CD4-positive, alpha-beta T cell (primary cell): Measurements from ENCODE around the gene LINGO1. TPM values are rescaled to one million over a fixed set of nuclear protein-coding genes. Genes with fewer than 3 reads are reported as not detected.

Experiments used
- ATAC-seq: fragments of 200-7000 bp; cut with Tn5 transposase; one replicate; pipeline ENCODE4 v1.10.0; 2022; ENCODE audit warnings: mild to moderate bottlenecking; ENCODE audit not compliant: poor library complexity
- CTCF ChIA-PET: fragments of 350-600 bp; sonication (Branson Sonifier 250); formaldehyde crosslinking; loops from one replicate; lab custom pipeline; 2021; ENCODE audit warnings: antibody characterized with exemption, inconsistent platforms; lab: Charles Lee
- POLR2A ChIA-PET: fragments of 350-600 bp; sonication (Branson Sonifier 250); formaldehyde crosslinking; loops from one replicate; lab custom pipeline; 2021; ENCODE audit warnings: antibody characterized with exemption, inconsistent platforms; lab: Charles Lee
- DNase-seq, 14 experiments: peaks; one replicate each; pipeline ENCODE4 v3.0.0-alpha.2; 2013 to 2020; ENCODE audit warnings: mixed read lengths in 2 of 14
- H3K27ac ChIP-seq, 2 donors: one replicate each; pipeline versions ENCODE4 v1.5.1 to v1.7.0; 2013; ENCODE audit warnings: low read length in 2 of 2, low read depth in 1 of 2, mild to moderate bottlenecking in 1 of 2
- H3K27me3 ChIP-seq, 2 experiments: 1 replicate in 1 of 2; 2 replicates in 1 of 2; pipeline versions ENCODE4 v1.6.1 to v1.7.0; 2013; ENCODE audit warnings: low read length in 2 of 2, control low read depth in 1 of 2, mild to moderate bottlenecking in 1 of 2, moderate library complexity in 1 of 2; ENCODE audit not compliant: insufficient read depth in 2 of 2, control insufficient read depth in 1 of 2
- H3K36me3 ChIP-seq: one replicate; pipeline ENCODE4 v1.6.1; 2013; ENCODE audit warnings: low read length, control low read depth; ENCODE audit not compliant: insufficient read depth
- H3K4me1 ChIP-seq: one replicate; pipeline ENCODE4 v1.6.1; 2013; ENCODE audit warnings: low read length, control low read depth; ENCODE audit not compliant: insufficient read depth
- H3K4me3 ChIP-seq: one replicate; pipeline ENCODE4 v1.5.1; 2013; ENCODE audit warnings: mild to moderate bottlenecking, low read length, moderate library complexity
- H3K9me3 ChIP-seq, 2 experiments: 1 replicate in 1 of 2; 2 replicates in 1 of 2; pipeline versions ENCODE4 v1.6.1 to v1.7.0; 2013; ENCODE audit warnings: low read length in 2 of 2, mild to moderate bottlenecking in 2 of 2, control low read depth in 1 of 2, moderate library complexity in 1 of 2; ENCODE audit not compliant: control insufficient read depth in 1 of 2, insufficient read depth in 1 of 2
- H3K27ac Mint-ChIP-seq: one replicate; pipeline ENCODE4 v1.8.0; 2020; ENCODE audit warnings: mixed read lengths
- H3K27me3 Mint-ChIP-seq: one replicate; pipeline ENCODE4 v1.8.0; 2021; ENCODE audit warnings: mixed read lengths
- H3K36me3 Mint-ChIP-seq: one replicate; pipeline ENCODE4 v1.8.0; 2021; ENCODE audit warnings: low read depth, mixed read lengths
- H3K4me1 Mint-ChIP-seq: one replicate; pipeline ENCODE4 v1.8.0; 2021; ENCODE audit warnings: low read depth, mixed read lengths
- H3K4me3 Mint-ChIP-seq: one replicate; pipeline ENCODE4 v1.8.0; 2020; ENCODE audit warnings: mild to moderate bottlenecking, mixed read lengths
- H3K9me3 Mint-ChIP-seq: one replicate; pipeline ENCODE4 v1.8.0; 2020; ENCODE audit warnings: mixed read lengths
- intact Hi-C, 2 experiments: fragments of 100-400 bp; cut with DNase I in 1 of 2; cut with micrococcal nuclease in 1 of 2; formaldehyde crosslinking; loops; one replicate each; pipeline versions ENCODE4 v1.15.1 to v1.9.0; 2023 to 2025; cut with DNase I, micrococcal nuclease
- total RNA-seq, 174 experiments: library from RNA in 2 of 174; stranded (reverse) in 2 of 174; gene quantifications; one replicate each; pipeline ENCODE4 v1.2.3 and lab custom pipeline; 2021 to 2026
- TF ChIP-seq, protein P1 (sequence below): fragments of 200-600 bp; IDR thresholded peaks from one replicate; pipeline ENCODE4 v1.8.0; 2022; ENCODE audit warnings: antibody characterized with exemption, mild to moderate bottlenecking

Gene LINGO1
- total RNA-seq, 2 experiments from 2014 or later = not detected

- ATAC-seq = no peak
- Histone ChIP-seq H3K4me1 (no peaks in the 10 kb centered on the region), H3K4me3 (no peak overlapping the region), H3K36me3 (no peaks in the 10 kb centered on the region), H3K9me3 (no peaks in the 10 kb centered on the region), H3K27me3 (no peaks in the 10 kb centered on the region), H3K27ac (no peak overlapping the region)
- intact Hi-C loops = no loop called here
- Mint-ChIP-seq H3K27me3 (peaks cover 10% of the 10 kb centered on the region), H3K4me1 (no peaks in the 10 kb centered on the region), H3K27ac (no peak overlapping the region), H3K4me3 (no peak overlapping the region), H3K36me3 (no peaks in the 10 kb centered on the region), H3K9me3 (no peaks in the 10 kb centered on the region)
- TF ChIP-seq, protein P1, sequence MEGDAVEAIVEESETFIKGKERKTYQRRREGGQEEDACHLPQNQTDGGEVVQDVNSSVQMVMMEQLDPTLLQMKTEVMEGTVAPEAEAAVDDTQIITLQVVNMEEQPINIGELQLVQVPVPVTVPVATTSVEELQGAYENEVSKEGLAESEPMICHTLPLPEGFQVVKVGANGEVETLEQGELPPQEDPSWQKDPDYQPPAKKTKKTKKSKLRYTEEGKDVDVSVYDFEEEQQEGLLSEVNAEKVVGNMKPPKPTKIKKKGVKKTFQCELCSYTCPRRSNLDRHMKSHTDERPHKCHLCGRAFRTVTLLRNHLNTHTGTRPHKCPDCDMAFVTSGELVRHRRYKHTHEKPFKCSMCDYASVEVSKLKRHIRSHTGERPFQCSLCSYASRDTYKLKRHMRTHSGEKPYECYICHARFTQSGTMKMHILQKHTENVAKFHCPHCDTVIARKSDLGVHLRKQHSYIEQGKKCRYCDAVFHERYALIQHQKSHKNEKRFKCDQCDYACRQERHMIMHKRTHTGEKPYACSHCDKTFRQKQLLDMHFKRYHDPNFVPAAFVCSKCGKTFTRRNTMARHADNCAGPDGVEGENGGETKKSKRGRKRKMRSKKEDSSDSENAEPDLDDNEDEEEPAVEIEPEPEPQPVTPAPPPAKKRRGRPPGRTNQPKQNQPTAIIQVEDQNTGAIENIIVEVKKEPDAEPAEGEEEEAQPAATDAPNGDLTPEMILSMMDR = no peak
- ChIA-PET CTCF (no interaction called here), POLR2A (no interaction called here)
- no peak for DNase-seq
Measured at GRCh38 chr15:77647961-77648360, 15.2 kb upstream of the LINGO1 start.

DNA sequence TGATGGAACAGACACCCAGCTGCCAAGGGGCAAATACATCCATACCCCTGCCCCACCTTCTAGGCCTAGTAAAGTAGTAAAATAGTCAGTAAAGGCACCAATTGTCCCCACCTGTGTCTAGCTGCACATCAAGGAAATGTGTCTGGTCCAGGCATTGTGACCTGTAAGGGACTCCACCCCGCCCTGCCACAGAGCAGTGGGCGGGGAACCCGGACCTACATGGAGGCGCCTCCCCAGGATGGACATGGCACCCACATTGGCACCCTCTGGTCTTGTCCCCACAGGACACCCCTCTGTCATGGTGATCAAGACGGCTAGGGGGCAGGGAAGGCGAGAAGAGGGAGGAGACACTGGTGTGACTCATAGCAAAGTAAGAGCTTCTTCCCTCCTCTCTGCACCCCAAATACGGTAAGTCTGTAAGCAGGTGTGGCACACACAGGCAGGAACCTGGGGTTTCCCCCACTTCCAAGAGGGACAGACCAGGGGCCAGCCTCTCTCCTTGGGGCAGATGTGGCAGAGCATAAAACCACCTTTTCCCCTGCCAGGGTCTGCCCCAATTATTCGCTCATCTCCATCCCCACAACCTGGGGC, 13.5 kb upstream of the LINGO1 start:
- Histone ChIP-seq H3K27ac (no peak overlapping the region), H3K9me3 (no peaks in the 10 kb centered on the region), H3K4me3 (no peak overlapping the region), H3K4me1 (no peaks in the 10 kb centered on the region), H3K27me3 (no peaks in the 10 kb centered on the region), H3K36me3 (no peaks in the 10 kb centered on the region)
- ATAC-seq (no peak), DNase-seq (no peak)
- Mint-ChIP-seq H3K4me1 (no peaks in the 10 kb centered on the region), H3K9me3 (no peaks in the 10 kb centered on the region), H3K4me3 (no peak overlapping the region), H3K36me3 (no peaks in the 10 kb centered on the region), H3K27me3 (peaks cover 9% of the 10 kb centered on the region), H3K27ac (no peak overlapping the region)
- TF ChIP-seq, protein P1 = no peak
- intact Hi-C loops = no loop called here
- ChIA-PET CTCF (no interaction called here), POLR2A (no interaction called here)

DNA sequence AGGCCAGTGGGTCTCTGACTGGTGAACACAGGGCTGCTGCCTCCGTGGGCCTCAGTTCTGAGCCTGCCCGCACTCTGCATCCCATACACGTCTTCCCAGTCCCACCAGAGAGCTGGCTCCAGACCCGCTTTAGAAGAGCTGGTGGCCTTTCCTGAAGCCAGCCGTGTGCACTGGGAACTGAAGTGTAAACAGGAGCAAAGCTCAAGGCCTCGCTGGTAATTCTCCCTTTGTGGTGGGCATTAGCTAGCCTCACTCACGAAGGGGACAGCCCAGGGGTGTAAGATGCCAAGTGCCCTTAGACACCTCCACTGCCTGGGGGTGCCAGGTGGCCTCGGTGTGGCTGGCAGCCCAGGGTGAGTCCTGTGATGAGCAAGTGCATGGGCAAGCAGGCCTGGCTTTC, 12.9 kb upstream of the LINGO1 start:
- Histone ChIP-seq H3K9me3 (no peaks in the 10 kb centered on the region), H3K4me1 (no peaks in the 10 kb centered on the region), H3K4me3 (no peak overlapping the region), H3K27ac (no peak overlapping the region), H3K36me3 (no peaks in the 10 kb centered on the region), H3K27me3 (no peaks in the 10 kb centered on the region)
- Mint-ChIP-seq H3K4me1 (no peaks in the 10 kb centered on the region), H3K27ac (no peak overlapping the region), H3K4me3 (no peak overlapping the region), H3K36me3 (no peaks in the 10 kb centered on the region), H3K27me3 (peaks cover 11% of the 10 kb centered on the region), H3K9me3 (no peaks in the 10 kb centered on the region)
- intact Hi-C loops = no loop called here
- TF ChIP-seq, protein P1 = no peak
- no peak for DNase-seq
- no peak for ATAC-seq
- ChIA-PET CTCF (no interaction called here), POLR2A (no interaction called here)
